ENCODE data around the gene CLCNKA.

DNA sequence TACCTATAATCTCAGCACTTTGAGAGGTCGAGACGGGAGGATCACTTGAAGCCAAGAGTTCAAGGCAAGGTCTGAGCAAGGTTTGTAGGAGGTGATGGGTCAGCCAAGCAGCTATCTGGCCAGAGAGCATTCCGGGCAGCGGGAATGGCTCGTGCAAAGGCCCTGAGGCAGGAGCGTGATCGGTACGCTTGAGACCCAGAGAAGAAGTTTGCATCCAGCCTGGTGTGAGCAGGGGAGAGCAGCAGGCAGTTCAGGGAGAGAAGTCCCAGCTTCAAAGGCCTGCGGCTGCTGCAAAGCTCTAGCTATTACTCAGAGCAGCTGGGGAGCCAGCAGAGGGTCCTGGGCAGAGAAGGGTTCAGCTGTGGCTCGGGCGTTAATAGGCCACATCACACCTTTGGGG is 22.9 kb upstream of the CLCNKA start:
- TF ChIP-seq, protein P1, sequence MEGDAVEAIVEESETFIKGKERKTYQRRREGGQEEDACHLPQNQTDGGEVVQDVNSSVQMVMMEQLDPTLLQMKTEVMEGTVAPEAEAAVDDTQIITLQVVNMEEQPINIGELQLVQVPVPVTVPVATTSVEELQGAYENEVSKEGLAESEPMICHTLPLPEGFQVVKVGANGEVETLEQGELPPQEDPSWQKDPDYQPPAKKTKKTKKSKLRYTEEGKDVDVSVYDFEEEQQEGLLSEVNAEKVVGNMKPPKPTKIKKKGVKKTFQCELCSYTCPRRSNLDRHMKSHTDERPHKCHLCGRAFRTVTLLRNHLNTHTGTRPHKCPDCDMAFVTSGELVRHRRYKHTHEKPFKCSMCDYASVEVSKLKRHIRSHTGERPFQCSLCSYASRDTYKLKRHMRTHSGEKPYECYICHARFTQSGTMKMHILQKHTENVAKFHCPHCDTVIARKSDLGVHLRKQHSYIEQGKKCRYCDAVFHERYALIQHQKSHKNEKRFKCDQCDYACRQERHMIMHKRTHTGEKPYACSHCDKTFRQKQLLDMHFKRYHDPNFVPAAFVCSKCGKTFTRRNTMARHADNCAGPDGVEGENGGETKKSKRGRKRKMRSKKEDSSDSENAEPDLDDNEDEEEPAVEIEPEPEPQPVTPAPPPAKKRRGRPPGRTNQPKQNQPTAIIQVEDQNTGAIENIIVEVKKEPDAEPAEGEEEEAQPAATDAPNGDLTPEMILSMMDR (conservative IDR thresholded peaks at IDR 0.05; ENCODE audit: low read length), result no peak
- no peak for TF ChIP-seq EZH2phosphoT487 (IDR thresholded peaks at IDR 0.05; ENCODE audit: borderline replicate concordance, low read depth, low read length)
